GM12872 (cell line): ENCODE measurements around the gene STK38.

Source experiments
- TF ChIP-seq, protein P1 (sequence below): IDR thresholded peaks from 3 replicates; pipeline ENCODE4 v1.5.1; 2011; ENCODE audit warnings: low read depth, mild to moderate bottlenecking, low read length, moderate library complexity; ENCODE audit not compliant: insufficient read depth

The STK38 gene

DNA sequence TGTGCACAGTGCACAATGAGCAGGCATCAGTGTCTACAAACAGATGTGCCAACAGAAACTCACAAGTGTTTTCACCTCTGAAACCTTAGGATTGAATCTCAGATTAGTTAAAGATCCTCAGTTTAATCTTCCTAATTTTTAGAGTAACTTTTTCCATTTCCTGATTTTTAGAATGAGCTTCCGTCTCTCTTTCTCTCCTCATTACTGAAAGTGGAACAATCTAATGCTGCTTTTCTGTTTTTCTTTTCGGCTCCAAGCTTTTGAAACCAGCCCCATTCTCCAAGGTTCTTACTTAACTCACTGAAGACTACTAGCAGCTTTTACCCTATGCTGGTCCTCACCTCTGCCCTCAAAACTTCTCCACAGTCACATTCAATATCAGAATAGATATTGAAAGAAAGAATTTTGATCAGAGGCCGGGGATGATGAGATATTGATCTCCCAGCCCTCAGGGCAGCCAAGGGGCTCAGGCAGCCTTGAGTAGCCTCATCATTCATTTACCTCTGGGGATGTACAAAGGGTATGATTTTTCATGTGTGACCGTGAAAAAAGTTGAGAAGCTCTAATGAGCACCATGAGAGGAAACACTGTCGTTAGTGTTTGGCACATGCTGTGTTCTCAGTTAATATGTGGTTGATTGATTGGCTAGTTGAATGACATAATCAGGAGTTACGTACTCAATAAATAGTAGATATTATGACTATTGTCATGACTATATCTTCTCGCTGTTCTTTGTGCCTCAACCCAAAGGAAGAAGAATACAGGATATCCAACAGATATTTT, 11.9 kb upstream of the STK38 start:
- TF ChIP-seq, protein P1, sequence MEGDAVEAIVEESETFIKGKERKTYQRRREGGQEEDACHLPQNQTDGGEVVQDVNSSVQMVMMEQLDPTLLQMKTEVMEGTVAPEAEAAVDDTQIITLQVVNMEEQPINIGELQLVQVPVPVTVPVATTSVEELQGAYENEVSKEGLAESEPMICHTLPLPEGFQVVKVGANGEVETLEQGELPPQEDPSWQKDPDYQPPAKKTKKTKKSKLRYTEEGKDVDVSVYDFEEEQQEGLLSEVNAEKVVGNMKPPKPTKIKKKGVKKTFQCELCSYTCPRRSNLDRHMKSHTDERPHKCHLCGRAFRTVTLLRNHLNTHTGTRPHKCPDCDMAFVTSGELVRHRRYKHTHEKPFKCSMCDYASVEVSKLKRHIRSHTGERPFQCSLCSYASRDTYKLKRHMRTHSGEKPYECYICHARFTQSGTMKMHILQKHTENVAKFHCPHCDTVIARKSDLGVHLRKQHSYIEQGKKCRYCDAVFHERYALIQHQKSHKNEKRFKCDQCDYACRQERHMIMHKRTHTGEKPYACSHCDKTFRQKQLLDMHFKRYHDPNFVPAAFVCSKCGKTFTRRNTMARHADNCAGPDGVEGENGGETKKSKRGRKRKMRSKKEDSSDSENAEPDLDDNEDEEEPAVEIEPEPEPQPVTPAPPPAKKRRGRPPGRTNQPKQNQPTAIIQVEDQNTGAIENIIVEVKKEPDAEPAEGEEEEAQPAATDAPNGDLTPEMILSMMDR: no peak

DNA sequence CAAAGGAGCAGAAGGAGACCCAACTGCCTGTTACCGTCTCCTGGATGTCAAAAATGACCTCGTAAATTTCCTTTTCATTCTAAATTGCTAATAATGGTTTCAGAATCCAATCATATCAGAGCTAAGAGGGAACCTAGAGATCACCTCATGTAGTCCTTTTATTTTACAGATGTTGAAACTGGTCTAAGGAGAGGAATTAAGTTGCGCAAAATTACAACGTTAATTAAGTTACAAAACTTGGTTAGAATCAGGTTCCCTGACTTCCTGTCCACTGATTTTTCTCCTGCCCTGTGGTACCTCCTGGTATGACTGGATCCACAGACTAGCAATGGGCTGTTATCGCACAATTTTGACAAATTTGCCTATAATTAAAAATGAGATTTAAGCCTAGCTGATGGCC, 9.0 kb upstream of the STK38 start:
- TF ChIP-seq, protein P1: no peak

DNA sequence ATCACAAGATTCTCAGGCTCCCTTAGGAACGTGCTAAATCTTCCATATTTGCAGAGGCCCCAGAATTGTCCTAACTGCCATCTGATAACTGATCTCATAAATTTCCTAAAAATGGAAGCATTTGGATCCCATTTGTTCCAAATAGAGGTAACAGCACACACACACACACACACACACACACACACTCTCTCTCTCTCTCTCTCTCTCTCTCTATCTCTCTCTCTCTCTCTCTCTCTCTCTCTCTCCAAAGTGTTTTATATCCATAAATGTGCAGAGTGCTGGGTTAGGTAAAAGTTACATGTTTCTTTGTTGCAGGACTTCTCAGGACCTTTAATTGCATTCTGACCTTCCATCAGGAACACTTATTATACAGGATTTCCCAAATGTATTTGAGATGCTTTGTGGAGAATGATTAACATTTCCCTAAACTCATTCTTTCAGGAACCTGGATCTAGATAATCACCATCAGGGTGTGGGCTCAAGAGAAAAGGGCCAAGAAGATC, 8.5 kb upstream of the STK38 start:
- TF ChIP-seq, protein P1: no peak

DNA sequence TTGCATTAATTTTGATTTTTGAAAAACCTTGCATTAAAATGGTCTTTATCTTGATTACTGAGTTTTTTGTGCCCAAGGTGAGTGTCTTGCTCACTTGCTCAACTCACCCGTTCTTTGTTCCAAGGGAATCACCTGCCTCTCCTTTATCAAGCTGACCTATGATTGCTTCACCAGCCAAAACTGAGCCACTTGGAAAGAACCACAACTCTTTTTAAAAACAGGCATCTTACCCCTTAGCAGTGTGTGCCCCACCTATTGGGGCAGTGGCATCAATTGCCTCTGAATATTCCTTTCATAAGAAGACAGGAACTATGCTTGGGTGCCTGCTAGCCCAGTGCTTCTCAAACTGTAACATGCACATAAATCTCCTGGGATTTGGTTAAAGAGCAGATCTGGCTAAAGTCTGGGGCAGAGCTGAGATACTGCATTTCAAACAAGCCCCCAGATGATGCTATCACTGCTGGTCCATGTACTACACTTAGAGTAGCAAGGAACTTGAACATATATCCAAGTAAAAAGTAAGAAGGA, 3.3 kb upstream of the STK38 start:
- TF ChIP-seq, protein P1: no peak

DNA sequence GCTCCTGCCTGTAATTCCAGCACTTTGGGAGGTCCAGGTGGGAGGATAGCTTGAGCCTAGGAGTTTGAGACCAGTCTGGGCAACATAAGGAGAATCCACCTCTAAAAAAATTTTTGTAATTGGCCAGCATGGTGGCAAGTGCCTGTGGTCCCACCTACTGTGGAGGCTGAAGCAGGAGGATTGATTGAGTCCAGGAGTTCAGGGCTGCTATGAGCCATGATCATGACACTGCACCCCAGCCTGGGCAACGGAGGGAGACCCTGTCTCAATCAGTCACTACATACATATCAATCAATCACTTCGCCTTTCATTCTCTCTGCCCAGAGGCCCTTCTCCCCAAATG, 1.1 kb upstream of the STK38 start:
- TF ChIP-seq, protein P1: no peak

DNA sequence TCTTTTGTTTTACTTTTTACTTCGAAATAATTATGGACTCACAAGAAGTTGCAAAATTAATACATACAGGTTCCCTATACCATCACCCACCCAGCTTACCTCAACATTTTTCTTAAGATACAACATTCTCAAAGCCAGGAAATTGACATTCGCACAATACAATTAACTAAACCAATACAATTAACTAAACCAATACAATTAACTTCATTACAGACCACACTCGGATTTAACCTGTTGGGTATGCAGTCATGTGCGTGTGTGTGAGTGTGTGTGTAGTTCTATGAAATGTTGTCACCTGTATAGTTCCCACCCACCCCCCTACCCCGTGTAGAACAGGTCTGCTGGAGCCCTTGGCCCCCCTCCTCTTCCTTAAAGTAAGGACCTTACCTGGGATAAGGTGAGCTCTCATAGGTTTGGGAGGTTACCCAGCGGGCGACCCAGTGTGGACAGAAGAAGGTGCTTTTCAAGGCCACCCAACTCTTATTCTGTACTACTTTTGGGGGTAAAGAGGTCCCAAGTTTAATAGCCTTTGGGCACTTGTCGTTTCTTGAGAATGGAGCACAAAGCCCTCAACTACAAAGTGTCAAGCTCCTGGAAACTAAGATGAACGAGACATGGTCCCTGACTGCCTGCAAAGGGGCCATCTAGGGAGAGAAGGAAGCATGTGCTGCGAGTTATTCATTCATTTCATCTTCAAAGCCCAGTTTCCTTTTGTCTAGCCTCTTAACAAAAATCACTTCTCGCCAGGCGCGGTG, 544 bp upstream of the STK38 start:
- TF ChIP-seq, protein P1: no peak

DNA sequence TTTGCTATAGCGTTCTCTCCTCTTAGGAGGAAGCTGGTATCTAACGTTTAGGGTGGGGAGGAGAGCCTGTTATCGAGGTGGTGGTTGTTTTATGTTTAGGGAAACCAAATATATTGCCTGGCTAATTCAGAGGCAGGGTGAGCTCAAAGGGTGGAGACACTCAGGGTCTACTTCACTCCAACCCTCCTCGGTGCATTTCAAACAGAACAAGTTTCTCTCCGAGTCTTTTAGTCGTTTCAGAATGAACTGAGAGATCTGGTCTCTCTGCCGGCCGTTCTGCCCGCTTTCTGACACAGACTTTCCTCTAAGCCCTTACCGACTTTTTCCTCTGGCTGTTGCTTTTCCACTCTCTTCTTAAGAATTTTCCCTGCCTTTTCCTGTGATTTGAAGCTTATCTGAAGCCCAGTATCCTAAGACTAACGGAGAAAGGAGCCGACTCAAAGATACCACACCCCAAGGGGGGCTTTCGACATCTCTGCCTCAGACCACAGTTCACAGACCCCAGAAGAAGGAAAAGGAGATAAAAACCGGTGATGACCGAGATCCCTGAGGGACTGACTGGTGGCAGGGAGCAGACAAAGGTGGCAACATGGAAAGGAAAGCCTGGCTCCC, 865 bp downstream of the STK38 start:
- TF ChIP-seq, protein P1: no peak
